PC-9 (cell line): ENCODE results near the gene TNC. TPM values are rescaled to one million over a fixed set of nuclear protein-coding genes. Genes with fewer than 3 reads are reported as not detected.

ENCODE experiments used
- BruUV-seq: library from RNA; stranded (reverse); fragments of 400-500 nt; replicated peaks from 2 replicates; lab custom pipeline; 2021; lab: Mats Ljungman, UMichigan
- CTCF ChIA-PET: fragments of 300-600 bp; sonication (Branson Sonifier 250); formaldehyde crosslinking; loops from one replicate; lab custom pipeline; 2022; ENCODE audit warnings: antibody characterized with exemption; lab: Charles Lee
- POLR2A ChIA-PET: fragments of 300-600 bp; sonication (Branson Sonifier 250); formaldehyde crosslinking; loops from one replicate; lab custom pipeline; 2022; ENCODE audit warnings: antibody characterized with exemption; ENCODE audit not compliant: unreplicated experiment; lab: Charles Lee
- DNase-seq, 2 experiments: peaks; one replicate each; pipeline versions ENCODE4 v3.0.0 to v3.0.0-alpha.2; 2015 to 2022; ENCODE audit warnings: mixed read lengths in 1 of 2
- H2AFZ ChIP-seq: fragments of 200-600 bp; sonication (generic); 2 replicates; pipeline ENCODE4 v1.8.1; 2017; ENCODE audit warnings: antibody characterized with exemption
- H3F3A ChIP-seq: fragments of 200-600 bp; sonication (generic); 2 replicates; pipeline ENCODE4 v1.8.1; 2017; ENCODE audit warnings: antibody characterized with exemption, mild to moderate bottlenecking, low read depth; ENCODE audit not compliant: insufficient read depth
- H3K27ac ChIP-seq: fragments of 200-600 bp; sonication (generic); 2 replicates; pipeline ENCODE4 v1.6.1; 2016; ENCODE audit warnings: mixed run types
- H3K27me3 ChIP-seq: fragments of 200-600 bp; sonication (generic); 2 replicates; pipeline ENCODE4 v1.6.1; 2016; ENCODE audit warnings: low read depth, mixed run types; ENCODE audit not compliant: insufficient read depth
- H3K36me3 ChIP-seq: fragments of 200-600 bp; sonication (generic); 2 replicates; pipeline ENCODE4 v1.6.1; 2016; ENCODE audit warnings: low read depth, mixed run types
- H3K4me1 ChIP-seq: fragments of 200-600 bp; sonication (generic); replicated peaks from 2 replicates; pipeline ENCODE4 v1.6.1; 2016; ENCODE audit warnings: mixed run types; ENCODE audit not compliant: insufficient read depth
- H3K4me2 ChIP-seq: fragments of 200-600 bp; sonication (generic); 2 replicates; pipeline ENCODE4 v1.6.1; 2017; ENCODE audit warnings: mixed run types
- H3K4me3 ChIP-seq: fragments of 200-600 bp; sonication (generic); 2 replicates; pipeline ENCODE4 v1.6.1; 2016; ENCODE audit warnings: mixed run types
- H3K79me2 ChIP-seq: fragments of 200-600 bp; sonication (generic); 2 replicates; pipeline ENCODE4 v1.6.1; 2017; ENCODE audit warnings: low read depth, mixed run types
- H3K9me2 ChIP-seq: fragments of 200-600 bp; sonication (generic); 2 replicates; pipeline ENCODE4 v1.8.1; 2017; ENCODE audit warnings: mild to moderate bottlenecking; ENCODE audit not compliant: insufficient read depth
- H3K9me3 ChIP-seq: fragments of 200-600 bp; sonication (generic); 2 replicates; pipeline ENCODE4 v1.8.1; 2016; ENCODE audit warnings: low read depth; ENCODE audit not compliant: insufficient read depth
- H4K20me1 ChIP-seq: fragments of 200-600 bp; sonication (generic); 2 replicates; pipeline ENCODE4 v1.8.1; 2017; ENCODE audit not compliant: insufficient read depth
- EZH2 ChIP-seq: fragments of 200-600 bp; sonication (generic); IDR thresholded peaks from 2 replicates; pipeline ENCODE4 v1.8.0; 2017; ENCODE audit warnings: antibody characterized with exemption, low read depth
- intact Hi-C: fragments of 100-400 bp; cut with micrococcal nuclease; formaldehyde crosslinking; loops from one replicate; pipeline ENCODE4 v1.10.0; 2022; ENCODE audit not compliant: unreplicated experiment
- total RNA-seq: library from RNA; stranded (reverse); gene quantifications from 2 replicates; pipeline ENCODE4 v1.2.3, GENCODE V29; 2021
- TF ChIP-seq, protein P1 (sequence below): fragments of 200-600 bp; sonication (generic); conservative IDR thresholded peaks from 2 replicates; pipeline ENCODE4 v1.6.1; 2017; ENCODE audit warnings: mixed run types, antibody characterized with exemption, mild to moderate bottlenecking, moderate library complexity

Gene TNC
- total RNA-seq, 1 experiment from 2014 or later: 1.1 TPM

DNA sequence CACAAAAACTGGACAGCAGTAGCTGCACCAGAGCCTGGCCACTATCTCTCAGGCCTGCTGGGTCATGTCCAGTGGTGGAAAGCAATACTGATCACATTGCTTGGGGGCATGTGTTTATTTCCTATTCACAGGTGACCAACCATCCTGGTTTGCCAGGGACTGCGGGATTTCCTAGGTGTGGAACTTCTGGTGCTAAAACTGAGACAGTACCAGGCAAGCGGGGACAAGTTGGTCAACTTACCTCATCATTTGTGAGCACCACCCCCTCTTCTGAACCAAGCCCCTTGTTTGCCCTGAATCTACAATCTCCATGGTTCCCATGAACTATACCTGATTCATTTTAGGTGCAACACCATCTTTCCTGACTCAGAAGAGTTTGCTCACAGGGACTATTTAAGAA, 81.3 kb downstream of the TNC start:
- ChIA-PET CTCF (no interaction called here), POLR2A (no interaction called here)
- no peak for TF ChIP-seq EZH2
- TF ChIP-seq, protein P1, sequence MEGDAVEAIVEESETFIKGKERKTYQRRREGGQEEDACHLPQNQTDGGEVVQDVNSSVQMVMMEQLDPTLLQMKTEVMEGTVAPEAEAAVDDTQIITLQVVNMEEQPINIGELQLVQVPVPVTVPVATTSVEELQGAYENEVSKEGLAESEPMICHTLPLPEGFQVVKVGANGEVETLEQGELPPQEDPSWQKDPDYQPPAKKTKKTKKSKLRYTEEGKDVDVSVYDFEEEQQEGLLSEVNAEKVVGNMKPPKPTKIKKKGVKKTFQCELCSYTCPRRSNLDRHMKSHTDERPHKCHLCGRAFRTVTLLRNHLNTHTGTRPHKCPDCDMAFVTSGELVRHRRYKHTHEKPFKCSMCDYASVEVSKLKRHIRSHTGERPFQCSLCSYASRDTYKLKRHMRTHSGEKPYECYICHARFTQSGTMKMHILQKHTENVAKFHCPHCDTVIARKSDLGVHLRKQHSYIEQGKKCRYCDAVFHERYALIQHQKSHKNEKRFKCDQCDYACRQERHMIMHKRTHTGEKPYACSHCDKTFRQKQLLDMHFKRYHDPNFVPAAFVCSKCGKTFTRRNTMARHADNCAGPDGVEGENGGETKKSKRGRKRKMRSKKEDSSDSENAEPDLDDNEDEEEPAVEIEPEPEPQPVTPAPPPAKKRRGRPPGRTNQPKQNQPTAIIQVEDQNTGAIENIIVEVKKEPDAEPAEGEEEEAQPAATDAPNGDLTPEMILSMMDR: no peak
- Histone ChIP-seq H3F3A (no peaks in the 10 kb centered on the region), H3K27me3 (no peaks in the 10 kb centered on the region; the same call in 1 of the 2 replicates), H3K4me2 (no peak overlapping the region), H3K9me2 (no peaks in the 10 kb centered on the region), H3K36me3 (no peaks in the 10 kb centered on the region), H3K4me3 (no peak overlapping the region), H3K27ac (no peak overlapping the region), H3K79me2 (no peaks in the 10 kb centered on the region), H4K20me1 (no peaks in the 10 kb centered on the region), H3K4me1 (no peaks in the 10 kb centered on the region), H2AFZ (no peak overlapping the region), H3K9me3 (no peaks in the 10 kb centered on the region)
- DNase-seq: no peak
- intact Hi-C loops: no loop called here
- no TSS peak for BruUV-seq

DNA sequence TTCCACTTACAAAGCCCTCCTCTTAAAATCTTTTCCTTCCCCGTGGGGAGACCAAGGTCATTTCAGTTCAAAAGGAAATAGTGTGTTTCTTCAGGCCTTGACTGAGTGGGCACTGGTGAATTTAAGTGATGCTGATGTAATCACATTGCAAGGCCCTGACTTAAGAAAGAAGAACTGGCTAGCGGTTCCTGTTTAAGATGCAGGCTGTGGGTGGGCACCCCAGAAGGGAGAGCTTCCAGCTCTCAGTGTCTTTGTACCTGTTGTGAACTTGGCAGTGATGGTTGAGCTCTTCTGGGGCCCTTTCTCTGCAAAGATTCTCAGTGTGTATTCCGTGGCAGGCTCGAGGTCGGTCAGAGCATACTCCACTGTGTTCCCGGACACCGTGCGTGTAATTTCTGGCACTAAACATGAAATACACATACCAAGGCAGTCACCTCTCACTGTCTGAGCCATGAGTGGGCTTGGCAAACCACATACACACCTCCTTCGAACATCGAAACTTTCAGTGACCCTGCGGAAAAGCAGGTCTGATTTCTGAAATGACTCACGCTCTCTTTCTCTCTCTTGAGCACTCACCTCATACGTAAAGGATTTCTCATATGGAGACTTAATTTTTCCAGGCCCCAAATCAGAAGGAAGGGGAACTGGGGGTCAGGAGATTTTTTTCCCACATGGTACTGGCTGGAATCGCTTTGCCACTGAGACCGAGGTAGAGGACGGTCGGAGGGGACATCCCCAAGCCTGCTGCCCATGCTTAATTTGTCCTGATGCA, 81.9 kb downstream of the TNC start:
- Histone ChIP-seq H3K4me3 (no peak overlapping the region), H3F3A (no peaks in the 10 kb centered on the region), H3K9me2 (no peaks in the 10 kb centered on the region), H4K20me1 (no peaks in the 10 kb centered on the region), H3K27me3 (no peaks in the 10 kb centered on the region; the same call in 1 of the 2 replicates), H3K4me1 (no peaks in the 10 kb centered on the region), H3K36me3 (no peaks in the 10 kb centered on the region), H3K79me2 (no peaks in the 10 kb centered on the region), H2AFZ (no peak overlapping the region), H3K27ac (no peak overlapping the region), H3K4me2 (no peak overlapping the region), H3K9me3 (no peaks in the 10 kb centered on the region)
- ChIA-PET CTCF (no interaction called here), POLR2A (interaction anchor here (0.6 kb wide), 1 partner anchor 10 kb away, joined by 5 read pairs; no protein-coding TSS in a partner anchor)
- no TSS peak for BruUV-seq
- no peak for DNase-seq
- no peak for TF ChIP-seq EZH2
- TF ChIP-seq, protein P1: no peak
- intact Hi-C loops: no loop called here

GRCh38 chr9:115034801-115035200, 83.2 kb downstream of the TNC start:
- H3K4me2 ChIP-seq: no peak overlapping the region
- no peak overlapping the region for H2AFZ ChIP-seq
- no peak for TF ChIP-seq EZH2
- TF ChIP-seq, protein P1: no peak
- no TSS peak for BruUV-seq
- DNase-seq: no peak
- H3K4me1 ChIP-seq: no peaks in the 10 kb centered on the region
- no peaks in the 10 kb centered on the region for H3K36me3 ChIP-seq
- no peaks in the 10 kb centered on the region; the same call in 1 of the 2 replicates for H3K27me3 ChIP-seq
- ChIA-PET CTCF (no interaction called here), POLR2A (no interaction called here)
- H4K20me1 ChIP-seq: no peaks in the 10 kb centered on the region
- H3F3A ChIP-seq: no peaks in the 10 kb centered on the region
- intact Hi-C loops: no loop called here
- no peaks in the 10 kb centered on the region for H3K9me3 ChIP-seq
- H3K4me3 ChIP-seq: no peak overlapping the region
- H3K27ac ChIP-seq: no peak overlapping the region
- H3K9me2 ChIP-seq: no peaks in the 10 kb centered on the region
- no peaks in the 10 kb centered on the region for H3K79me2 ChIP-seq
